GM21825 (cell line): ENCODE results near the gene BICRA.

Experiments used
- ATAC-seq: cut with Tn5 transposase; IDR thresholded peaks from one replicate; pipeline ENCODE4 v1.9.1; 2021; ENCODE audit warnings: mild to moderate bottlenecking, moderate library complexity; ENCODE audit not compliant: unreplicated experiment

Gene BICRA

DNA sequence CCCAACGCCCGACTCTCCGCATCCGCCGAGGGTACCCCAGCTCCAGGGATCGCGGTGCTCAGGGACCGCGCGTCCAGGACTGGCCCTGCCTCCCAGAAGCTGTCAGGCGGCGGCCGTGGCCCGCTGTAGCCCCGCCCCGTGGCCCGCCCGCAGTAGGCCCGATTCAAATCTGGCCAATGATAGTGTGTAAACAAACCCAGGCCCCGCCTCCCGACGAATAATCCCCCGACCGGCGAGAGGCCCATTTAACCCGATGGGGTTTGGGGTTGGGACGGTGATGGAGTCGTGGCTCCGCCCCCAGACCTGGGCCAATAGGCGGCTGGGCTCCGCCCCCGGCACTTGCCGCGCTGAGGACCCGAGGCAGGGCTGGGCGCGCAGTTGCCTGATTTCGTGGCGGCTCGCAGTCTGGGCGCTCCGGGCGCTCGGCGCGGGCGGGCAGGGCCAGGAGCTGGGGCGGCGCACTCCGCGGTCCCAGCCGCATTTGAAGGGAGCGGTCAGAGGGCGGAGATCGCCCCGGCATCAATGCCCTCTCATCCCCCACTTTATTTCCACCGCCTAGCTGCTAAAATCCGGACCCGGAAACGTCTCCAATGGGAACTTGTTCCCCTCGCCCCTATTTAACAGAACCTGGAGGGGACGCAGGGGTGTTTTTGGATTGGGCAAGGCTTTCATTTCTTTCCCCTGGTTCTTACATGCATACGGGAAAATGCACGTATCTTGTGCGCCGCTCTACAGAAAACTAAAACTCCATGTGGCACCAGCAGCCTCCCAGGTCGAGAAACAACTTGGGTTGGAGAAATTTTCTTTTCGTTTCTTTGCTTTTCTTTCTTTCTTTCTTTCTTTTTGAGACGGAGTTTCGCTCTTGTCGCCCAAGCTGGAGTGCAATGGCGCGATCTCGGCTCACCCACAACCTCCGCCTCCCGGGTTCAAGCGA is 8.4 kb upstream of the BICRA start:
- peak; percentile 89 for ATAC-seq

GRCh38 chr19:47601180-47601904 is 7.6 kb upstream of the BICRA start:
- no peak for ATAC-seq

DNA sequence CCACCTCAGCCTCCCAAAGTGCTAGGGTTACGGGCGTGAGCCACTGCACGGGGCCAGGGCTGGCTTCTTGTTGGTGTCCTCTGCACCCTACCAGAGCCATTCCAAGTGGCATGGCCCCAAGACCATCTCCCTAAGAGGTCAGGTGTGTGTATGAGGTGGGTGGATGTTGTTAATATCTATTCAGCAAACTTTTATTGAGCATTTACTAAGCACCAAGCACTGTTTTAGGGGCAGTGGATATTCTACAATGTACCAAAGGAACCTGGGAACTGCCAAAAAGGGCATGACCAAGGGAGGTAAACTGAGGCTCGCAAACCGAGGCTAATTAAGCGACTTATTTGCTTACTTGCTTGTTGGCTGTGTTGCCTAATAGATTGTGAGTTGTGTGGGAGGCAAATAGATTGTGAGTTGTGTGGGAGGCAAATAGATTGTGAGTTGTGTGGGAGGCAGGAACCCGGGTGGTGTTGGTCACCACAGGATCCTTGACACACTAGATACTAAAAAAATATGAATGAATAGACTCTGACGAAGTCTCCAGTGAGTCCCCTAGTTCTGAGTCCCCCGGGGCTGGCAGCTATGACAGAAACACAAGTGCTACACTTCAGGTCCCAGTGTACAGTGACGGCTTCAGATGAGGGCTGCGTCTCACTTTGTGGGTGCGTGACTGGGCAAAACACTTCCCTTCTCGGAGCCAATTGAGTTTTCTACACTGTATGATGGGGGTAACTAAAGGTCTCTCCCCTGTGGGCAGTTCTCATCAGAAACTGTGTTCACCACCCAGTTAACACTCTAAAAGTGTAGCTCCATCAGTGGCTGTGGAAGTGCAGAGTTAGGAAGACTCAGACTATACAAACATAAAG is 5.0 kb upstream of the BICRA start:
- ATAC-seq: no peak

GRCh38 chr19:47607564-47608073 is 1.3 kb upstream of the BICRA start:
- no peak for ATAC-seq

GRCh38 chr19:47608074-47608918 is 638 bp upstream of the BICRA start:
- ATAC-seq: peak; percentile 65

DNA sequence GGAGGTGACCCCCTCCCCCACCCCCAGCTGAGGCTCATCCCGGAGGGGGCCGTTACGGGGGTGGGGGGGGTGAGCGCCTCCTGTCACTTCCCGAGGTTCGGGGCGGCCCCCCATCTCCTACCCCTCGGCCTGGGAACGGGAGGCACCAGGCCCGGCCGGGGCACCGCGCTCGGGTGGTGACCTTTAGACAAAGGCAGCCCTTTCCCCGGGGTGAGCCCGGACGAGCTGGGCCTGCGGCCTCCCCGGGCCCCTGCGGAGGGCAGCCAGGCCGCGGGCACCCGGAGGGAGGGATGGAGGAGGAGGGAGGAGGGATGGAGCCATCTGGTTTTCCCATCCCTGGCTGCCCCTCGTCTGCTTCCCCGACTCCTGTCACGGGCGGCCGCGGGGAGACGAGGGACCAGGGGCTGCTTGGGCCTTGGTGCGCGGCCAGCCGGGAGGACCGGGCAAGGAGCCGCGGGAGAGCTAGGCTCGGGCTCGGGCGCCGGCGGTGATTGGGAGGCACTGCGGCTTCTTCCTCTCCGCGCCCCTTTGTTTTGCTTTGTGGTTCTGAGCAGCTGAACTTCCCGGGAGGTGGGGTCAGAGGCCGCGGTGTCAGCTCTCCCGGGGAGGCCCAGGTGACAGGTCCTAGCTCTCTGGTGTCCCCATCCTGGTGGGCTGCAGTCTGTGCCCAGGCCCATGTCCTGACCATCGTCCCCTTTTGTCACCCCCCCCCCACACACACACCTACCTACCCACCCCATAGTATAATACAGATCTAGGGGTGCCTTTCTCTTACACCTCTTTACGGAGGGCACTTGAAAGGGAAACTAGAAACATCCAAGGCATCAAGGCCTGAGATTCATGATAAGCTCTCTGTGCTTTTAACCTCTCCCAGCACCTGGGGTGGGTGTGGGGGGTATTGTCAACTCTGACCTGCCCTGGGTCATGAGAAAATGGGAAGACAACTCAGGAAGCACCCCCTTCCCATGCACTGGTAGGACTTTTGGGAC is 1.3 kb downstream of the BICRA start:
- no peak for ATAC-seq

DNA sequence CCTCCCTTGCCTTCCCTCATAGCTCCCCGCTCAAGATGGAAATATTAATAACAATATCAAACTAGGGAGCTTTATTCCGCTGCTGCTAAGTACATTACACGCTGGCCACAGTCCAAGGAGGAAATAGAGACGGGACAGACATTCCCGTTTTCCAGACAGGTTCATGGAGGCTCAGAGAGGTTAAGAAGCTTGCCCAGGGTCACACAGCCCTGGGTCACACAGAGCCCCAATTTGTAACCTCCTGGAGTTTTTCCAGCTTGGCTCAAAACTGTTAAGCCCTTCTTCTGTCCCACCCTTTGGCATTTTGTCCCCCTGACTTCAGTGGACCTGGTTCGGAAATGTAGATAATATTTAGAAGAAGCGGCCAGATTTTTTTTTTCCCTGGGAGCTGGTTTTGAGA is 2.0 kb downstream of the BICRA start:
- ATAC-seq: no peak

GRCh38 chr19:47613165-47614020 is 4.5 kb downstream of the BICRA start:
- ATAC-seq: no peak

GRCh38 chr19:47614021-47614295 is 5.0 kb downstream of the BICRA start:
- no peak for ATAC-seq

- no peak for ATAC-seq
Measured at GRCh38 chr19:47614559-47614958, 5.6 kb downstream of the BICRA start.

DNA sequence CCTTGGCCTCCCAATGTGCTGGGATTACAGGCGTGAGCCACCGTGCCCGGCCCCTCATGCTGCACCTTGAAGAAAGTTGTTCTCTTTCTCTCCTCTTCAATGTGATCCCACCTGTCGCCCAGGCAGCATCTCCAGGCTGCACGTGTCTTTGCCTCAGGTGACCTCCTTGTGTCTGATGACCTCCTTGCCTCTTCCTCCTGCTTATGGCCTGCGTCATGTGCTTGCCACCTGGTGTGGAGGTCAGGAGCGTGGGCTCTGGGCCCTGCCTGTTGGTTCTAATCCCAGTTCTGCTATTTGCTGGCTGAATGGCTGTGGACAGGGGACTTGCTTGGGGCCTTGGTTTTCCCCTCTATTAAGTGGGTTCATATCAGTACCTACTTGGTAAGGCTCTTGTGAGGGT is 6.3 kb downstream of the BICRA start:
- no peak for ATAC-seq

GRCh38 chr19:47615714-47616113 is 6.8 kb downstream of the BICRA start:
- ATAC-seq: no peak

DNA sequence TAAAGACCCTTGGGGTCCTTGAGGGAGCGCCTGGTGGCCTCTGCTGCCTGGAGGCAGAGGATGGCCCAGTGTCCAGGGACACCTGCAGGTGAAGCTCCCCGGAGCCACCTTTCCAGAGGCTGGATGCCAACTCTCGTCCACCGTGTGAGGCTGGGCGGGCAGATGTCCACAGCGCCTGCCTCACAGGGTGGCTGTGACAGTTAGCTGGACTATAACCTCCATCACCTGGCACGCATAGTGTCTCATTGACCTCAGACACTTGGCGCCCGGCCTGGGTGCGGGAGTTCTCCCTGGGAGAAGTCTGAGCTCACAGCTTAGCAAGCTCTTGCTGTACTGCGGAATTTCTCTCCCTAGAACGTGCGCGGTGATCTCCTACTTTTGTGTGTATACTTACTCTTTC is 9.8 kb downstream of the BICRA start:
- ATAC-seq: no peak

GRCh38 chr19:47619763-47620162 is 10.8 kb downstream of the BICRA start:
- no peak for ATAC-seq

- ATAC-seq: no peak
Measured at GRCh38 chr19:47623151-47623920, 14.4 kb downstream of the BICRA start.

DNA sequence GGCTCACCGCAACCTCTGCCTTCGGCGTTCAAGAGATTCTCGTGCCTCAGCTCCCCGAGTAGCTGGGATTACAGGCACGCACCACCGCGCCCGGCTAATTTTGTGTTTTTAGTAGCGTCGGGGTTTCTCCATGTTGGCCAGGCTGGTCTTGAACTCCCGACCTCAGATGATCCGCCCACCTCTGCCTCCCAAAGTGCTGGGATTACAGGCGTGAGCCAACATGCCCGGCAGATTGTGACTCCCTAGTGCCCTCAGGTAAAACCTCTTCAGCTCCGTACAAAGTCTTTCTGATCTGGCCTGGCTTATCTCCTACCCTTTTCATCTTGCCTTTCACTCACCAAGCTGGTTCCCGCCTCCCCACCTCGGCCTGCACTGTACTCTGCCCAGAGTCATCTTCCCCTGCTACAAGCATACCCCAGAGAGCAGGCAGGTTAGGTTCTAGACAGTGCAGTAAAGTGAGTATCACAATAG is 15.0 kb downstream of the BICRA start:
- ATAC-seq: no peak

- no peak for ATAC-seq
Measured at GRCh38 chr19:47625650-47626049, 16.7 kb downstream of the BICRA start.
